GM21528 (cell line): ENCODE data around the gene CCDC34.
"Not testable (repeated sequence)": the region's sequence is repeated elsewhere in the genome, so short reads cannot be mapped to it uniquely, and the experiment has no call there.

Source experiments
- ATAC-seq: cut with Tn5 transposase; IDR thresholded peaks from one replicate; pipeline ENCODE4 v1.9.1; 2021; ENCODE audit warnings: mild to moderate bottlenecking, moderate library complexity; ENCODE audit not compliant: unreplicated experiment, low FRiP score

The CCDC34 gene

GRCh38 chr11:27367881-27368280 is 4.9 kb upstream of the CCDC34 start:
- no peak for ATAC-seq

GRCh38 chr11:27363576-27364117 is 632 bp upstream of the CCDC34 start:
- no peak for ATAC-seq

- no peak for ATAC-seq
Measured at GRCh38 chr11:27361649-27362431, 1.2 kb downstream of the CCDC34 start.

- ATAC-seq, result no peak
Measured at GRCh38 chr11:27358296-27358695, 4.7 kb downstream of the CCDC34 start.

- no peak for ATAC-seq
Measured at GRCh38 chr11:27357250-27357649, 5.8 kb downstream of the CCDC34 start.

- ATAC-seq, result no peak
Measured at GRCh38 chr11:27356624-27357222, 6.3 kb downstream of the CCDC34 start.

GRCh38 chr11:27355575-27356104 is 7.4 kb downstream of the CCDC34 start:
- ATAC-seq, result no peak

- no peak for ATAC-seq
Measured at GRCh38 chr11:27354359-27354965, 8.6 kb downstream of the CCDC34 start.

GRCh38 chr11:27353593-27354358 is 9.2 kb downstream of the CCDC34 start:
- no peak for ATAC-seq

- ATAC-seq, result no peak
Measured at GRCh38 chr11:27352781-27353180, 10.2 kb downstream of the CCDC34 start.

GRCh38 chr11:27350511-27350910 is 12.5 kb downstream of the CCDC34 start:
- no peak for ATAC-seq

GRCh38 chr11:27349919-27350318 is 13.1 kb downstream of the CCDC34 start:
- ATAC-seq, result no peak

GRCh38 chr11:27348340-27348873 is 14.6 kb downstream of the CCDC34 start:
- no peak for ATAC-seq

- ATAC-seq, result no peak
Measured at GRCh38 chr11:27347359-27348339, 15.4 kb downstream of the CCDC34 start.

- ATAC-seq, result no peak
Measured at GRCh38 chr11:27339941-27340340, 23.1 kb downstream of the CCDC34 start.

- ATAC-seq, result not testable (repeated sequence)
Measured at GRCh38 chr11:27334764-27335163, 28.3 kb downstream of the CCDC34 start.

GRCh38 chr11:27331981-27332380 is 31.0 kb downstream of the CCDC34 start:
- no peak for ATAC-seq

GRCh38 chr11:27330633-27331270 is 32.3 kb downstream of the CCDC34 start:
- no peak for ATAC-seq
